C4-2B (cell line): Measurements from ENCODE around the gene GPD2.

Source experiments
- ZFX ChIP-seq: fragments of 450-650 bp; IDR thresholded peaks from 2 replicates; pipeline ENCODE4 v1.6.1; 2017
- TF ChIP-seq, protein P1 (sequence below): fragments of 450-650 bp; conservative IDR thresholded peaks from 2 replicates; pipeline ENCODE4 v1.5.1; 2017; ENCODE audit warnings: mild to moderate bottlenecking

- TF ChIP-seq, protein P1, sequence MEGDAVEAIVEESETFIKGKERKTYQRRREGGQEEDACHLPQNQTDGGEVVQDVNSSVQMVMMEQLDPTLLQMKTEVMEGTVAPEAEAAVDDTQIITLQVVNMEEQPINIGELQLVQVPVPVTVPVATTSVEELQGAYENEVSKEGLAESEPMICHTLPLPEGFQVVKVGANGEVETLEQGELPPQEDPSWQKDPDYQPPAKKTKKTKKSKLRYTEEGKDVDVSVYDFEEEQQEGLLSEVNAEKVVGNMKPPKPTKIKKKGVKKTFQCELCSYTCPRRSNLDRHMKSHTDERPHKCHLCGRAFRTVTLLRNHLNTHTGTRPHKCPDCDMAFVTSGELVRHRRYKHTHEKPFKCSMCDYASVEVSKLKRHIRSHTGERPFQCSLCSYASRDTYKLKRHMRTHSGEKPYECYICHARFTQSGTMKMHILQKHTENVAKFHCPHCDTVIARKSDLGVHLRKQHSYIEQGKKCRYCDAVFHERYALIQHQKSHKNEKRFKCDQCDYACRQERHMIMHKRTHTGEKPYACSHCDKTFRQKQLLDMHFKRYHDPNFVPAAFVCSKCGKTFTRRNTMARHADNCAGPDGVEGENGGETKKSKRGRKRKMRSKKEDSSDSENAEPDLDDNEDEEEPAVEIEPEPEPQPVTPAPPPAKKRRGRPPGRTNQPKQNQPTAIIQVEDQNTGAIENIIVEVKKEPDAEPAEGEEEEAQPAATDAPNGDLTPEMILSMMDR: no peak
- TF ChIP-seq ZFX: no peak
These were observed 40.1 kb upstream of the GPD2 start for GRCh38 chr2:156396126-156396525.
